ENCODE results near the gene STK39.

GRCh38 chr2:168147830-168148794, 99.3 kb downstream of the STK39 start:
- TF ChIP-seq CTCF (IDR thresholded peaks at IDR 0.05) (no peak), POLR2A (IDR thresholded peaks at IDR 0.05) (no peak)

All from right lobe of liver (tissue), 4 donors.